ENCODE measurements around the gene PLPP6.

GRCh38 chr9:4662108-4662988 lies at the start of gene PLPP6:
- TF ChIP-seq CTCF (IDR thresholded peaks at IDR 0.05) (peak in 1 of 3 donors; percentile 16), POLR2A (IDR thresholded peaks at IDR 0.05) (peak in 1 of 2 donors; percentile 54)
